B cell (primary cell): Measurements from ENCODE around the gene AXIN1.

Experiments used
- EZH2 ChIP-seq: IDR thresholded peaks from 2 replicates; pipeline ENCODE4 v1.6.1; 2012; ENCODE audit warnings: borderline replicate concordance, low read depth, mild to moderate bottlenecking, moderate library complexity, low read length; ENCODE audit not compliant: insufficient read depth, poor library complexity, severe bottlenecking
- TF ChIP-seq, protein P1 (sequence below): fragments of 200-600 bp; IDR thresholded peaks from one replicate; pipeline ENCODE4 v1.8.0; 2022; ENCODE audit warnings: antibody characterized with exemption, mild to moderate bottlenecking

DNA sequence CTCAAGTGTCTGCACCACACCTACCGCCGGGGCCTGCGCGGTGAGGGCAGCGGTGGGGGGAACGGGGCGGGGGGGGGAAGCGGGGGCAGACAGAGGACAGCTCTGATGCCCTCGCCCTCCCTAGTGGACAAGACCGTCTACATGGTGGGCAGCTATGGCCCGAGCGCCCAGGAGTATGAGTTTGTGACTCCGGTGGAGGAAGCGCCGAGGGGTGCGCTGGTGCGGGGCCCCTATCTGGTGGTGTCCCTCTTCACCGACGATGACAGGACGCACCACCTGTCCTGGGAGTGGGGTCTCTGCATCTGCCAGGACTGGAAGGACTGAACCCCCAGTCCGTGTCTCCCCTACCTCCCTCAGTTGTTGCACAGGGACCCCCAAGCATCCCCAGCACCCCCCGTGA, 70.0 kb downstream of the AXIN1 start:
- TF ChIP-seq, protein P1, sequence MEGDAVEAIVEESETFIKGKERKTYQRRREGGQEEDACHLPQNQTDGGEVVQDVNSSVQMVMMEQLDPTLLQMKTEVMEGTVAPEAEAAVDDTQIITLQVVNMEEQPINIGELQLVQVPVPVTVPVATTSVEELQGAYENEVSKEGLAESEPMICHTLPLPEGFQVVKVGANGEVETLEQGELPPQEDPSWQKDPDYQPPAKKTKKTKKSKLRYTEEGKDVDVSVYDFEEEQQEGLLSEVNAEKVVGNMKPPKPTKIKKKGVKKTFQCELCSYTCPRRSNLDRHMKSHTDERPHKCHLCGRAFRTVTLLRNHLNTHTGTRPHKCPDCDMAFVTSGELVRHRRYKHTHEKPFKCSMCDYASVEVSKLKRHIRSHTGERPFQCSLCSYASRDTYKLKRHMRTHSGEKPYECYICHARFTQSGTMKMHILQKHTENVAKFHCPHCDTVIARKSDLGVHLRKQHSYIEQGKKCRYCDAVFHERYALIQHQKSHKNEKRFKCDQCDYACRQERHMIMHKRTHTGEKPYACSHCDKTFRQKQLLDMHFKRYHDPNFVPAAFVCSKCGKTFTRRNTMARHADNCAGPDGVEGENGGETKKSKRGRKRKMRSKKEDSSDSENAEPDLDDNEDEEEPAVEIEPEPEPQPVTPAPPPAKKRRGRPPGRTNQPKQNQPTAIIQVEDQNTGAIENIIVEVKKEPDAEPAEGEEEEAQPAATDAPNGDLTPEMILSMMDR: no peak
- no peak for TF ChIP-seq EZH2
